Measurements from ENCODE around the gene STN1. TPM values are rescaled to one million over a fixed set of nuclear protein-coding genes. Genes with fewer than 3 reads are reported as not detected.

The STN1 gene
- total RNA-seq, 1 donor from 2014 or later = 21.5 TPM

- TF ChIP-seq, protein P1, sequence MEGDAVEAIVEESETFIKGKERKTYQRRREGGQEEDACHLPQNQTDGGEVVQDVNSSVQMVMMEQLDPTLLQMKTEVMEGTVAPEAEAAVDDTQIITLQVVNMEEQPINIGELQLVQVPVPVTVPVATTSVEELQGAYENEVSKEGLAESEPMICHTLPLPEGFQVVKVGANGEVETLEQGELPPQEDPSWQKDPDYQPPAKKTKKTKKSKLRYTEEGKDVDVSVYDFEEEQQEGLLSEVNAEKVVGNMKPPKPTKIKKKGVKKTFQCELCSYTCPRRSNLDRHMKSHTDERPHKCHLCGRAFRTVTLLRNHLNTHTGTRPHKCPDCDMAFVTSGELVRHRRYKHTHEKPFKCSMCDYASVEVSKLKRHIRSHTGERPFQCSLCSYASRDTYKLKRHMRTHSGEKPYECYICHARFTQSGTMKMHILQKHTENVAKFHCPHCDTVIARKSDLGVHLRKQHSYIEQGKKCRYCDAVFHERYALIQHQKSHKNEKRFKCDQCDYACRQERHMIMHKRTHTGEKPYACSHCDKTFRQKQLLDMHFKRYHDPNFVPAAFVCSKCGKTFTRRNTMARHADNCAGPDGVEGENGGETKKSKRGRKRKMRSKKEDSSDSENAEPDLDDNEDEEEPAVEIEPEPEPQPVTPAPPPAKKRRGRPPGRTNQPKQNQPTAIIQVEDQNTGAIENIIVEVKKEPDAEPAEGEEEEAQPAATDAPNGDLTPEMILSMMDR (IDR thresholded peaks at IDR 0.05) = no peak
- no peak overlapping the region for H3K27ac Mint-ChIP-seq (ENCODE audit: unreplicated experiment)
- no peaks in the 10 kb centered on the region for H3K9me3 Mint-ChIP-seq (ENCODE audit: unreplicated experiment)
- H3K4me3 Mint-ChIP-seq (ENCODE audit: unreplicated experiment) = no peak overlapping the region
- peaks cover 12% of the 10 kb centered on the region for H3K27me3 Mint-ChIP-seq (ENCODE audit: unreplicated experiment)
- no peak for DNase-seq (ENCODE audit: extremely low spot score, unreplicated experiment)
- H3K4me1 Mint-ChIP-seq (ENCODE audit: unreplicated experiment) = no peaks in the 10 kb centered on the region
- H3K36me3 Mint-ChIP-seq (ENCODE audit: unreplicated experiment) = no peaks in the 10 kb centered on the region
These were observed 16.3 kb upstream of the STN1 start for GRCh38 chr10:103934308-103934707.

DNA sequence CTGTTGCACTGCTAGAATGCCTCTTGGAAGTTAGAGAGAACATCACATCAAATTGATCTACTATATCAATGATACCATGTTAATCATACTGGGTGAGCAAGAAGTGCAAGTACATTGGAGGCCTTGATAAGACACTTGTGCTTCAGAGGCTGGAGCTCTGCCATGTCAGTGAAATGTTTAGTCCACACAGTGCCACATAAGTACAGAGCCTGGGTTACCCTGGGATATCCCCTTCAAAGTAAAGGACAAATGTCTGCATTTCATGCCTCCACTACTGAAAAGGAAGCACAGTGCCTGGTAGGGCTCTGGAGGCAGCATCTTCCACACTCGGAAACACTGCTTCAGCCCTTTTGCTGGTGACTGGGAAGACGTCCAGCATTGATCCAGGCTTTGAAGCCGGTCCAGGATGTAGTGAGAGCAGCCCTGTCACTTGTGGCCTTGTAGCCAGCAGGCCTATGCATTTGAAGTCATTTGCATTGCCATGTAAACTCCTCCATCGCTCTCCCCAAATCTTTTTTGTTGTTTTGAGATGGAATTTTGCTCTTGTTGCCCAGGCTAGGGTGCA is 15.7 kb upstream of the STN1 start:
- H3K27ac Mint-ChIP-seq (ENCODE audit: unreplicated experiment) = no peak overlapping the region
- H3K4me1 Mint-ChIP-seq (ENCODE audit: unreplicated experiment) = no peaks in the 10 kb centered on the region
- no peaks in the 10 kb centered on the region for H3K9me3 Mint-ChIP-seq (ENCODE audit: unreplicated experiment)
- TF ChIP-seq, protein P1 (IDR thresholded peaks at IDR 0.05) = no peak
- DNase-seq (ENCODE audit: extremely low spot score, unreplicated experiment) = no peak
- peaks cover 9% of the 10 kb centered on the region for H3K27me3 Mint-ChIP-seq (ENCODE audit: unreplicated experiment)
- H3K4me3 Mint-ChIP-seq (ENCODE audit: unreplicated experiment) = no peak overlapping the region
- no peaks in the 10 kb centered on the region for H3K36me3 Mint-ChIP-seq (ENCODE audit: unreplicated experiment)

DNA sequence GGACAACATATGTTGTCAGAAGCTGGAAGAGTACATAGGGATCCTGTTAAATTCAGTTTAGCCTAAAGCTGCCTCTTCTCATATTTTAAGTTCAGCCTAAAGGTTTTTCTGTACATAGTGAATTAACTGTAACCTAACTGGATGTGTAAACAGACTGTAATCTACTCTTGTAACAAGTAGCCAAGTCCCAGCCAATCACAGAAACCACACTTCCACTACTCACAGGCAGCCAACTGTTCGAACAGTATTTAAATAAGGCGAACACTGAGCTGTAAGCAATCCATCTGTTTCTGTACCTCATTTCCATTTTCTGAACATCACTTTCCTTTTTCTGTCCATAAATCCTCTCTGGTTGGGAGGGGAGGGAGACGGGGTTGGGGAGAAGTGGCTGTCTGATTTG is 15.0 kb upstream of the STN1 start:
- H3K4me3 Mint-ChIP-seq (ENCODE audit: unreplicated experiment) = no peak overlapping the region
- TF ChIP-seq, protein P1 (IDR thresholded peaks at IDR 0.05) = no peak
- no peaks in the 10 kb centered on the region for H3K9me3 Mint-ChIP-seq (ENCODE audit: unreplicated experiment)
- no peak overlapping the region for H3K27ac Mint-ChIP-seq (ENCODE audit: unreplicated experiment)
- H3K27me3 Mint-ChIP-seq (ENCODE audit: unreplicated experiment) = peaks cover 8% of the 10 kb centered on the region
- no peaks in the 10 kb centered on the region for H3K36me3 Mint-ChIP-seq (ENCODE audit: unreplicated experiment)
- H3K4me1 Mint-ChIP-seq (ENCODE audit: unreplicated experiment) = no peaks in the 10 kb centered on the region
- no peak for DNase-seq (ENCODE audit: extremely low spot score, unreplicated experiment)

GRCh38 chr10:103932271-103932670 is 14.3 kb upstream of the STN1 start:
- Mint-ChIP-seq H3K27ac (ENCODE audit: unreplicated experiment) (no peak overlapping the region), H3K4me1 (ENCODE audit: unreplicated experiment) (no peaks in the 10 kb centered on the region), H3K4me3 (ENCODE audit: unreplicated experiment) (no peak overlapping the region), H3K27me3 (ENCODE audit: unreplicated experiment) (peaks cover 3% of the 10 kb centered on the region), H3K9me3 (ENCODE audit: unreplicated experiment) (no peaks in the 10 kb centered on the region), H3K36me3 (ENCODE audit: unreplicated experiment) (no peaks in the 10 kb centered on the region)
- TF ChIP-seq, protein P1 (IDR thresholded peaks at IDR 0.05) = no peak
- no peak for DNase-seq (ENCODE audit: extremely low spot score, unreplicated experiment)

DNA sequence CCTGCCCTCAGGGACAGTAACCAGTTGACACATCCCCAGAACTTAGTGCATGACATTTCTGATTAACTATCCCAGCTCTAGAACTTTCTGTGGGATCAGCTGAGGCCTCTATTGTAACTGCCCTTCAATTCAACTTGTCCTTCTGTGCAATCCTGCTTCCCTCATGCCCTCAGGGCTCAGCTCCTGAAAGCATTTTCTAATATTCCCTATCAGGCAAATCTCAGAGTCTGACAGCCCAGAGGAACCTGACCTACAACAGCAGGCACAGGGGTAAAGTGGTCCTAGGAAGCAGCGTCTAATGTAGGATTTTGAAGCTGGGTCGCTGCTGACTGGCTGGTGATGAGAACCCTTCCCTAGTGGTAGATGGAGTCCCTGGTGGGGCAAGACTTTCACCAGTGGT is 13.6 kb upstream of the STN1 start:
- no peak for DNase-seq (ENCODE audit: extremely low spot score, unreplicated experiment)
- TF ChIP-seq, protein P1 (IDR thresholded peaks at IDR 0.05) = no peak
- Mint-ChIP-seq H3K27ac (ENCODE audit: unreplicated experiment) (no peak overlapping the region), H3K27me3 (ENCODE audit: unreplicated experiment) (peaks cover 3% of the 10 kb centered on the region), H3K9me3 (ENCODE audit: unreplicated experiment) (no peaks in the 10 kb centered on the region), H3K4me3 (ENCODE audit: unreplicated experiment) (no peak overlapping the region), H3K4me1 (ENCODE audit: unreplicated experiment) (no peaks in the 10 kb centered on the region), H3K36me3 (ENCODE audit: unreplicated experiment) (no peaks in the 10 kb centered on the region)

All from osteocyte (in vitro differentiated cells).